DOHH2 (cell line): Measurements from ENCODE around the gene FOXP4.

ENCODE experiments used
- EZH2phosphoT487 ChIP-seq: fragments of 200-600 bp; sonication (generic); IDR thresholded peaks from 2 replicates; pipeline ENCODE4 v1.6.1; 2017; ENCODE audit warnings: borderline replicate concordance, mild to moderate bottlenecking, antibody characterized with exemption, low read length, moderate library complexity, mixed read lengths
- TF ChIP-seq, protein P1 (sequence below): fragments of 200-600 bp; sonication (generic); IDR thresholded peaks from one replicate; pipeline ENCODE4 v1.5.1; 2014; ENCODE audit warnings: antibody characterized with exemption, mild to moderate bottlenecking, low read depth, low read length; ENCODE audit not compliant: poor library complexity, severe bottlenecking

- TF ChIP-seq, protein P1, sequence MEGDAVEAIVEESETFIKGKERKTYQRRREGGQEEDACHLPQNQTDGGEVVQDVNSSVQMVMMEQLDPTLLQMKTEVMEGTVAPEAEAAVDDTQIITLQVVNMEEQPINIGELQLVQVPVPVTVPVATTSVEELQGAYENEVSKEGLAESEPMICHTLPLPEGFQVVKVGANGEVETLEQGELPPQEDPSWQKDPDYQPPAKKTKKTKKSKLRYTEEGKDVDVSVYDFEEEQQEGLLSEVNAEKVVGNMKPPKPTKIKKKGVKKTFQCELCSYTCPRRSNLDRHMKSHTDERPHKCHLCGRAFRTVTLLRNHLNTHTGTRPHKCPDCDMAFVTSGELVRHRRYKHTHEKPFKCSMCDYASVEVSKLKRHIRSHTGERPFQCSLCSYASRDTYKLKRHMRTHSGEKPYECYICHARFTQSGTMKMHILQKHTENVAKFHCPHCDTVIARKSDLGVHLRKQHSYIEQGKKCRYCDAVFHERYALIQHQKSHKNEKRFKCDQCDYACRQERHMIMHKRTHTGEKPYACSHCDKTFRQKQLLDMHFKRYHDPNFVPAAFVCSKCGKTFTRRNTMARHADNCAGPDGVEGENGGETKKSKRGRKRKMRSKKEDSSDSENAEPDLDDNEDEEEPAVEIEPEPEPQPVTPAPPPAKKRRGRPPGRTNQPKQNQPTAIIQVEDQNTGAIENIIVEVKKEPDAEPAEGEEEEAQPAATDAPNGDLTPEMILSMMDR: no peak
- no peak for TF ChIP-seq EZH2phosphoT487
These were observed 41.9 kb downstream of the FOXP4 start for GRCh38 chr6:41588111-41588510.
